Chondrocyte (in vitro differentiated cells): ENCODE measurements around the gene OBP2B. TPM values are rescaled to one million over a fixed set of nuclear protein-coding genes. Genes with fewer than 3 reads are reported as not detected.

Experiments
- DNase-seq: peaks from one replicate; pipeline ENCODE4 v3.0.0; 2021; ENCODE audit warnings: mixed read lengths, low spot score
- H3K27ac Mint-ChIP-seq: one replicate; pipeline ENCODE4 v1.8.0; 2021; ENCODE audit warnings: mild to moderate bottlenecking, moderate library complexity, mixed read lengths; ENCODE audit not compliant: unreplicated experiment
- H3K27me3 Mint-ChIP-seq: 2 replicates; pipeline ENCODE4 v1.8.0; 2021; ENCODE audit warnings: low read depth, mixed read lengths
- H3K36me3 Mint-ChIP-seq: 2 replicates; pipeline ENCODE4 v1.8.0; 2021; ENCODE audit warnings: low read depth, mixed read lengths
- H3K4me1 Mint-ChIP-seq: 2 replicates; pipeline ENCODE4 v1.8.0; 2021; ENCODE audit warnings: low read depth, mild to moderate bottlenecking, mixed read lengths
- H3K4me3 Mint-ChIP-seq: one replicate; pipeline ENCODE4 v1.8.0; 2021; ENCODE audit warnings: mild to moderate bottlenecking, moderate library complexity, mixed read lengths; ENCODE audit not compliant: unreplicated experiment
- H3K9me3 Mint-ChIP-seq: 2 replicates; pipeline ENCODE4 v1.8.0; 2021; ENCODE audit warnings: low read depth, mixed read lengths
- CTCF ChIP-seq: fragments of 200-600 bp; sonication (generic); IDR thresholded peaks from 2 replicates; pipeline ENCODE4 v1.5.0; 2021; ENCODE audit warnings: antibody characterized with exemption, mild to moderate bottlenecking, moderate library complexity
- total RNA-seq: library from RNA; stranded (reverse); gene quantifications from 3 replicates; pipeline ENCODE4 v1.2.1, GENCODE V29; 2021

The OBP2B gene
- total RNA-seq, 1 donor from 2014 or later, result not detected

GRCh38 chr9:133204335-133204992 lies 4.6 kb downstream of the OBP2B start:
- peaks cover 38% of the 10 kb centered on the region for H3K27me3 Mint-ChIP-seq
- H3K4me3 Mint-ChIP-seq, result no peak overlapping the region
- no peaks in the 10 kb centered on the region for H3K36me3 Mint-ChIP-seq
- no peak overlapping the region for H3K27ac Mint-ChIP-seq
- no peaks in the 10 kb centered on the region for H3K9me3 Mint-ChIP-seq
- no peak for TF ChIP-seq CTCF
- H3K4me1 Mint-ChIP-seq, result no peaks in the 10 kb centered on the region
- no peak for DNase-seq

- no peak overlapping the region for H3K4me3 Mint-ChIP-seq
- H3K36me3 Mint-ChIP-seq, result no peaks in the 10 kb centered on the region
- no peaks in the 10 kb centered on the region for H3K4me1 Mint-ChIP-seq
- H3K27me3 Mint-ChIP-seq, result peaks cover 42% of the 10 kb centered on the region
- no peaks in the 10 kb centered on the region for H3K9me3 Mint-ChIP-seq
- DNase-seq, result no peak
- no peak overlapping the region for H3K27ac Mint-ChIP-seq
- no peak for TF ChIP-seq CTCF
These were observed 5.5 kb downstream of the OBP2B start for GRCh38 chr9:133203506-133204075.

GRCh38 chr9:133202688-133203453 lies 6.2 kb downstream of the OBP2B start:
- no peaks in the 10 kb centered on the region for H3K4me1 Mint-ChIP-seq
- H3K27ac Mint-ChIP-seq, result no peak overlapping the region
- peaks cover 42% of the 10 kb centered on the region for H3K27me3 Mint-ChIP-seq
- H3K9me3 Mint-ChIP-seq, result no peaks in the 10 kb centered on the region
- TF ChIP-seq CTCF, result no peak
- H3K36me3 Mint-ChIP-seq, result no peaks in the 10 kb centered on the region
- H3K4me3 Mint-ChIP-seq, result no peak overlapping the region
- no peak for DNase-seq

GRCh38 chr9:133202145-133202513 lies 6.9 kb downstream of the OBP2B start:
- Mint-ChIP-seq H3K9me3 (no peaks in the 10 kb centered on the region), H3K27ac (no peak overlapping the region), H3K27me3 (peaks cover 43% of the 10 kb centered on the region), H3K36me3 (no peaks in the 10 kb centered on the region), H3K4me3 (no peak overlapping the region), H3K4me1 (no peaks in the 10 kb centered on the region)
- no peak for DNase-seq
- no peak for TF ChIP-seq CTCF

- Mint-ChIP-seq H3K4me3 (no peak overlapping the region), H3K9me3 (no peaks in the 10 kb centered on the region), H3K27ac (no peak overlapping the region), H3K27me3 (peaks cover 49% of the 10 kb centered on the region), H3K4me1 (no peaks in the 10 kb centered on the region), H3K36me3 (no peaks in the 10 kb centered on the region)
- no peak for DNase-seq
- TF ChIP-seq CTCF, result no peak
These were observed 7.5 kb downstream of the OBP2B start for GRCh38 chr9:133201424-133202144.
